NCI-H1417 treated with DMSO at 0.1 percent for 48 hours (cell line): ENCODE data around the gene CEP68.
"Not testable (repeated sequence)": the region's sequence is repeated elsewhere in the genome, so short reads cannot be mapped to it uniquely, and the experiment has no call there.

ENCODE experiments used
- DNase-seq: peaks from one replicate; lab custom pipeline; 2025; lab: John Stamatoyannopoulos, UW

CEP68 gene

DNA sequence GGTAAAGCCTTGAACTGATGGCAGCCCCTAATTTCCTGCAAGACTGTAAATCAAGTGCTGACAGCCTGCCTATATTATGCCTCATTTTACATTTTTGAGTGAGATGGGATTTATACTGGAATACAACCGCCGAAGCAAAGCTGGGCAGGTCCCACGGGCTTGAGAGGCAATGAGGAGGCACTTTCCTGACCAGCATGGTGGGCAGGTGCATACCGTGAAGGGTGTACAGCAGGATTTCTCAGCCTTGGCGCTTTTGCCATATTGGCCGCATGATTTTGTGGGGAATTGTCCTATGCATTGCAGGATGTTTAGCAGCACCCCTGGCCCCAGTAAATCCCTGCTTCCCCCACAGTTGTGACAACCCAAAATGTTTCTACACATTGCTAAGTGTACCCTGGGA lies 22.8 kb downstream of the CEP68 start:
- DNase-seq = no peak

DNA sequence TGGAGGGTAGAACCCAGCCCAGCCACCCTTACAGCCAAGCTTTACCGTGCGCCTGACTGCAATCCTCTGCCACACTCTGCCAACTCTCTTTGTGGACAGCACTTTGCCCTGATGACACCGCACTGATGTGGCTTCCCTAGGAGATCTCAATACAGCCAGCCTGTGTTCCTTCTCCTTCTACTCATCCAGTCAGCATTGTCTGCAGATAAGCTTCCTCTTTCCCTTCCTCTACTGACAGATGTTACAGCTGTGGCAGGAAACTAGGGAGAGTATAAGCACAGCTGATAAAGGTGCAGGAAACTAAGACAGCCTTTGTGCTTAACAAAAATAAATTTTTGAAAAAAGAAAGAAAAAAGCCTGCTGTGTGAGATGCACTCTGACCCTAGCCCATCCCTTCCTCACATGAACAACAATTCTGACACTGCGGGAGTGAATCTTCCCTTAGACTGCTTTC lies 25.0 kb downstream of the CEP68 start:
- no peak for DNase-seq

DNA sequence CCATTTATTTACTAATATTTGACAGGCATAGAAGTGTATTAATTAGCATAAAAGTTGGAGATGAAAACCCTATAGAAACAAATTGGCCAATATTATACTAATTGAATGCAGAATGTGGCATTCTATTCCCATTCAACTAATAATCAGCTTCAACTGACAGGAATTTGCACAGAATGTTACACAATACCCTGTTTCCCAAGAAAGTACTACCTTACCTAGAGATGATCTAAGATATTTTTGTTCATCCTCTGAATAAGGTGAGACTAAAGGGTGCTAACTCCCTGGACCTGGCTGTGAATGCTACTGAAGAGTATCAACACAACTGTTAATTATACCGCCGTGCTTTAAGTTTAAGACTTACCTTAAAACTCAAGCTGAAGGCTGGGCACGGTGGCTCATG lies 28.9 kb downstream of the CEP68 start:
- DNase-seq = no peak

DNA sequence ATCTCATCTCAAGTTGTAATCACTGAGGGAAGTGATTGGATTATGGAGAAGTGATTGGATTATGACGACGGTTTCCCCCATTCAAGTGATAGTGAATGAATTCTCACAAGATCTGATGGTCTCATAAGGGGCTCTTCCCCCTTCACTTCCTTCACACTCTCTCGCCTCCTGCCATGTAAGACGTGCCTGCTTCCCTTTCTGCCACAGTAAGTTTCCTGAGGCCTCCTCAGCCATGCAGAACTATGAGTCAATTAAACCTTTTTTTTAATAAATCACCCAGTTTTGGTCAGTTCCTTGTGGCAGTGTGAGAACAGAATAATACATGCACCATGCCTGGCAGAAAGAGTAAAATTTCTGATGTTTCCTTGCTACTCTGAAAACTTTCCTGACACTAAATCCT lies 36.6 kb downstream of the CEP68 start:
- DNase-seq = no peak

DNA sequence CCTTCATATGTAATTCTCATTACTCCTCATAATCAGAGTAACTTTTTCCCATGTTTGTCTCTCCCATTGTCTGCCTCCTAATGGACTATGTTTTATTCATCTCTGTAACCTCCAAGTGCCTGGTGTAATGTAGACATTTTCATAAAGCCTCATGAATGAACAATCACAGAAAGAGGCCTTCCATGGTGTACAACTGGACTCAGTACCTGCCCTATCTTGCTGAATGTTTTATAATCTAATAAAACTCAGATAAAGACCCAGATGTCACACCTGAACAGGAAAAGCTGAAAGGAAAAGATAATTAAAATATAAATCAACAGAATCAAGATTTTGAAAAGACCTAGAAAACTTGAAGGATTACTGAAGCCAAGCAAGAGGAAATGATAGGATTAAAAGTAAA lies 37.0 kb downstream of the CEP68 start:
- no peak for DNase-seq

DNA sequence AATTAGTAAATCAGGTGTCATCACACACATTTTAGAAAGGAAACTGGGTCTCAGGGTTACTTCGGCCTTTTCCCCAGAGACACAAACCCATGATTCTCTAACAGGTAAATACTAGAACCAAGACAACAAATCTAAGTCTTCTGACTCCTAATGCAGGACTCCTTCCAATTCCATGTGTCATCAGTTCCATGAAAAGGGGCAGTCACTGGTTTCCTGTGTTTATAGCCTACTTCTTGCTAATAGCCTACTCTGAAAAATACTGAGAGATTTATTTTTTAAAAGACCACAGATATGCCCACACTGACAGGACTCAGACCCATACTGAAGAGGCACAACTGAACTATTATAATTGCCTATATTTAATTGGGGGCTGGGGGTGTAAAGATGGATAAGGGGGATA lies 40.7 kb downstream of the CEP68 start:
- DNase-seq = no peak

DNA sequence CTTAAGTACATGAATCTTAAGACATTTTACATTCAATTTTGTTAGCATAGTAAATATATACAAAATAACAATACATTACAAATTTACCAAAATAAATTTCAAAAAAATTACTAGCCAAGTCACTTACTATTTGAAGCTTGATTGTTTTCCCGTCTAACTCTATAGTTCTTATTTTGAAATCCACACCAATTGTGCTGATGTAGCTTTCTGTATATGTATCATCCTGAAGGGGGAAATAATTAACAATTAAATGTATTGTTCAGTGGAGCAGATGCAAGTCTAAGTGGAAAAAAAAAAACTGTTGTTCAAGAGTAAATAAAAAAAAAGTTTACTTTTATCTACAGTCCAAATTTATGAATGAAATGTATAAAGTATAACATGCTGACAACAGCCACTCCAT lies 41.6 kb downstream of the CEP68 start:
- DNase-seq = no peak

DNA sequence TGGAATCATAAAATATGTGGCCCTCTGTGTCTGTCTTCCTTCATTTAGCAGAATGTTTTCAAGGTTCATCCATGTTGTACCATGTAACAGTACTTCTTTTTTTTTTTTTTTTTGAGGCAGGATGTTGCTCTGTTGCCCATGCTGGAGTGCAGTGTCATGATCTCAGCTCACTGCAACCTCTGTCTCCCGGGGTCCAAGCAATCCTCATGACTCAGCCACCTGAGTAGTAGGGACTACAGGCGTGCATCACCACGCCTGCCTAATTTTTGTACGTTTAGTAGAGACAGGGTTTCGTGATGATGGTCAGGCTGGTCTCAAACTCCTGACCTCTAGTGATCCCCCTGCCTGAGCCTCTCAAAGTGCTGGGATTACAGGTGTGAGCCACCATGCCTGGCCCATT lies 42.5 kb downstream of the CEP68 start:
- no peak for DNase-seq

DNA sequence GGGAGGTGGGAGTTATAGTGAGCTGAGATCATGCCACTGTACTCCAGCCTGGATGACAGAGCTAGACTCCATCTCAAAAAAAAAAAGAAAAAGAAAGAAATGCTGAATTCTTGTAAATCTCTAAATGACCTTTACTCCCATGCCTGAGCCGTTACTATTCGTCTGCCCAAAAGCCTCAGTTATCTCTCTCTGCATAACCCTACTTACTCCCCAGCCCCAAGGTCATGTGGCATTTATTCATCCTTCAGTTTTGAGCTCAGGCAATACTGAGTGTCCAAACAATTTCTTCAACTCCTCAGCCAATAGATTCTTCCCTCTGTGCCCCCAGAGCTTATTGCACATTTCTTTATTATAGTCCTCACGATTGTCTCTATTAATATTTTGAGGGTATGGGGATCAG lies 44.9 kb downstream of the CEP68 start:
- DNase-seq = no peak

DNA sequence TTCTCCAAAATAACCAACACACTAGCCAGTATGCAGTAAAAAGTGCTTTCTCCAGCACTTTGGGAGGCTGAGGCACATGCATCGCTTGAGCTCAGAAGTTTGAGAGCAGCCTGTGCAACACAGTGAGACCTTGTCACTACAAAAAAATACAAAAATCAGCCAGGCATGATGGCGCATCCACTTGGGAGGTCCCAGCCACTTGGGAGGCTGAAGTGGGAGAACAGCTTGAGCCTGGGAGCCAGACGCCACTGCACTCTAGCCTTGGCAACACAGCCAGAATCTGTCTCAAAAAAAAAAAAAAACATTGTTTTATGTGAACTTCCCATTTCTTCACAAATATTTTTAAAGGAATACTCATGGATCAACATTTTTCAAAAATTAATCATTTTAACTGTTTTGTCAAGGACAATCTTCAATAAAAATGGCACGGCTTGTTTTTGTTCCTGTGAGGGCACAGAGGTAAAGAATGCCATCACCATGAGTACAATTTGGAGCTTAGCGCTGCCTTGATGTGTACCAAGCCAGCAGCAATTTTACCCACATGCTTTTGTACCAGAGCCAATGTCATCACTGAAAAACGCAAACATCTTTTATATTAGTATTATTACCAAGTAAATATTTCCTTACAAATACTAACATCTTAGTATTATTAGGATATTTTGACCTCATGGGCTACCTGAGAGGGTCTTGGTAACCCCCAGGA lies 46.9 kb downstream of the CEP68 start:
- DNase-seq = no peak

DNA sequence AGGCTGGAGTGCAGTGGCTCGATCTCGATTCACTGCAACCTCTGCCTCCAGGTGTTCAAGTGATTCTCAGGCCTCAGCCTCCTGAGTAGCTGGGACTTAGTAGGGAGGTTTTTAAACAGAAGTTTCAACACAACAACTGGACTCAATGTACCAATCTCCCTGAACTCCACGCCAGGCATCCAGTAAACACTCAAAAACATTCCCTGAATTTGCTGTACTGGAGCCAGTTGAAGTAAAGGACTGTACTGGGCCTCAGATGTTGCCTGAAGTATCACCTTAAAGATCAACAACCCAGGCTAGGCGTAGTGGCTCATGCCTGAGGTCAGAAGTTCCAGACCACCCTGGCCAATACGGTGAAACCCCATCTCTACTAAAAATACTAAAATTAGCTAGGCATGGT lies 51.3 kb downstream of the CEP68 start:
- DNase-seq = no peak

DNA sequence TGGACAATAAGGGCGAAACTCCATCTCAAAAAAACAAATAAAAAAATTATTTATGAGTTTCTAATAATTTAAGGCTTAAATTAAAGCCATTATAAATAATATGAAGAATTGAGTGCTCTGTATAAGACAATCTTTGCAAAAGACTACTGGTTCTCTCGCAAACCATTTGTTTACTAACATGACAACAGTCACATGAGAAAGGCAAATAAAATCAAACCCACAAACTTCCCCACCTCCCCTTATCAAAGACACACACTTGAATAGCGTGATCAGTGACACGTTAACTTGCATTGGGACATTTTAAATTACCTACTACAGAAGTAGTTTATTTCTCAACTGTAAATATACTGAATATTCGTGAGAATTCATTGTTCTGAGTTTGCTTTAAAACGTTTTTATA lies 52.6 kb downstream of the CEP68 start:
- no peak for DNase-seq

DNA sequence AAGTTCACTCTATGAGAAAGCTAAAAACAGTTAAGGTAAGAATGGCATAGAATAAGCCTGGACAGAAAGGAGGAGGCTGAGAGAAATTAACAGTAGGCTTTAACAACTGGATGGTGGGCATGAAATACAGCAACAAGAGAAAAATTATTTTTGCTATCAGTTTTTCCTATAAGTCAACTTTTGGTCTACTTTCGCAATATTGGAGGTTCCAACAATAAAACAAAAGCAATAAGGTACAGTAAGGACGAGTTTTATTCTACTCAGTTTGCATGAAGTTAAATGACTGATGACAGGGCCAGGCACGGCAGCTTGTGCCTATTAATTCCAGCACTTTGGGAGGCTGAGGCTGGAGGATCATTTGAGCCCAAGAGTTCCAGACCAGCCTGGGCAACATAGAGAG lies 56.4 kb downstream of the CEP68 start:
- DNase-seq = no peak

DNA sequence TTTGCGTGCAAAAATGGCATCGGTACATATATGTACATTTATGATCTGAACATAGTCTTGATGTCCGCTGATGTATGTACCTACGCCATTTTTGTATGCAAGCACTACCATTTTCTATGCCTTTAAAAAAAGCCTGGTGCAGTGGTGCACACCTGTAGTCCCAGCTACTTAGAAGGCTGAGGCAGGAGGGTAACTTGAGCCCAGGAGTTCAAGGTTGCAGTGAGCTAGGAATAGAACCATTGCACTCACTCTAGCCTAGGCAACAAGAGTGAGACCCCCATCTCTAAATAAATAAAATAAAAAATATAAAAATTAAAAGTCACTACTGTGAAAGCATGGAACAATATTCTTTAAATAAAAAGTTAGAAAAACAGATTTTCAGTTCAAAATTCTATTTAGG lies 57.0 kb downstream of the CEP68 start:
- DNase-seq = no peak

DNA sequence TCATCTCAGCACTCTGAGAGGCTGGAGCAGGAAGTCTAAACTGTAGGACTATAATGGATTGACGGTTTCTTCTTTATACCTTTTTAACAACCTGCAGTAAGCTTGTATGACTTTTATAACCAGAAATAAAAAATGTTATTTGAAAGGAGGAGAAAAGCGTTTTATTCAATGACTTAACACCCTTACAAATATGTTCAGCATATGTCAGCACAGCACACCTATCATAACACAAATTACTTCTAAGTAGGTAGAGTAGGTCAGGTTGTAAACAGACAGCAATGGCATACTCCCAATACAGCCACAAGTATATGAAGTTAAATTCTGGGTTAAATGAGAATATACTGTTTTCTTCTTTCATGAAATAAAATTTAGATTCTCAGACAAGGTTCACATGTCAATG lies 57.6 kb downstream of the CEP68 start:
- DNase-seq = no peak

DNA sequence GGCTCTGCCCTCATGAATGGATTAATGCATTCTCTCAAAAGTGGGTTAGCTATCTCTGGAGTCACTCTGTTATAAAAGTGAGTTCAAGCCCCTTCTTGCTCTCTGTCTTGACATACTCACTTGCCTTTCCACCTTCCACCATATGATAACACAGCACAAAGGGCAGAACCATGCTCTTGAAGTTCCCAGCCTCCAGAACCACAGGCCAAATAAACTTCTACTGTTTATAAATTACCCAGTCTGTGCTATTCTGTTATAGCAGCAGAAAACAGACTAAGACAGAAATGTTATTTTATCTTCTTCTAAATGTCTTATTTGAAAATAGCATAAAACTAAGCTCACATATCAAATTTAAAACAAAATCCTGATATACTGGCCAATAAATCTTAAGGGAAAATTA lies 58.7 kb downstream of the CEP68 start:
- DNase-seq = no peak

DNA sequence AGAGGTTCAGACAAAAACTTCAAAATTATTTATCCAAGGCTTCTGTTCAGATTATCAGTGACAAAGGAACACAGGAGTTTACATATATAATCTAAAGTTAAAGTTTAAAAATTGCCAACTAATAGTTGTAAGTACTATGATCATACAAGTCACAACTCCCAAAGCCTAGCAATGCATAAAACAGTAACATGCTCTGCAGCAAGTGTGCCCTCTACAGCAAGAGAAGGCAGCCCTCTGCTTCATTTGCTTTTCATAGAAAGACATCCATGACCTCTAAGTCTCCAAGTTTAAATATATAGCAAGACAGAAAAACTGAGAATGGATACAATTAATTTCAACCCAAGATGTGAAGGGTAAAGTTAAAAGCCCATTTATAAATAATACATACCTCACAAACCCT lies 60.4 kb downstream of the CEP68 start:
- DNase-seq = no peak

DNA sequence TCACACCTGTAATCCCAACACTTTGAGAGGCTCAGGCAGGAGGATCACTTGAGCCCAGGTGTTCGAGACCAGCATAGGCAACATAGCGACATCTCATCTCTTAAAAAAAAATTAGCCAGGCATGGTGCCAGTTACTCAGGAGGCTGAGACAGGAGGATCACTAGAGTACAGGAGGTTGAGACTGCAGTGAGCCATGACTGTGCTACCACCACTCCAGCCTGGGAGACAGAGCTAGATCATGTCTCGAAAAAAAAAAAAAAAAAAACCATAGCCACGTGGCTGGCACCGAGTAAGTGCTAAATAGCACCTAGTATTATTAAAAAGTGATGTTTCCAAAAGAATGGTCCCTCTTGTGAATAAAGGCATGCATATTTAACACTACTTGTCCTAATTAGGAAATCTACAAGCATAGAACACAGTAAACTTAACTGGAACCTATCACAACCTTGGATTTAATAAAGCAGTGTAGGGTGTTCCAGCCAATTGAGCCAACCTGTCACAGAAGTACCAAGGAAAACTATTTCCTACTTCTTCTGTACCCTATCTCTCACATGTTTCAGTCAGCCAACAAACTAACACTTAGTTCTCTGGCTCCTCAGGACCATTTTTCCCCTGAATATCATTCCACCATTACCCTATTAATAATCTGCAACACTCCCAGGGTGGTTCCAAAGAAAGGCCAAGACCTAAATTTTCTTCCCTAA lies 64.9 kb downstream of the CEP68 start:
- DNase-seq = no peak

DNA sequence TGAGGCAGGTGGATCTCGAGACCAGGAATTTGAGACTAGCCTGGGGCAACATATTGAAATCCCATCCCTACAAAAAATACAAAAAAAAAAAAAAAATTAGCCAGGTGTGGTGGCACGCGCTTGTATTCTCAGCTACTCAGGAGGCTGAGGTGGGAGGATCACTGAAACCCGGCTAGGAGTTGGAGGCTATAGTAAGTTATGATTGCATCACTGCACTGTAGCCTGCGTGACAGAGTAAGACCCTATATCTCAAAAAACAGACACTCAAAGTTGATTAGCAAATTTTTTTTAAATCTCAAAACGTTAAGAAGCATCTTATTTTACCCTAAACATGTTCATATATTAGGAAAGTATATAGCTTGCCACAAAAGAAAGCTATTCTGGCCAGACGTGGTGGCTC lies 66.1 kb downstream of the CEP68 start:
- no peak for DNase-seq

DNA sequence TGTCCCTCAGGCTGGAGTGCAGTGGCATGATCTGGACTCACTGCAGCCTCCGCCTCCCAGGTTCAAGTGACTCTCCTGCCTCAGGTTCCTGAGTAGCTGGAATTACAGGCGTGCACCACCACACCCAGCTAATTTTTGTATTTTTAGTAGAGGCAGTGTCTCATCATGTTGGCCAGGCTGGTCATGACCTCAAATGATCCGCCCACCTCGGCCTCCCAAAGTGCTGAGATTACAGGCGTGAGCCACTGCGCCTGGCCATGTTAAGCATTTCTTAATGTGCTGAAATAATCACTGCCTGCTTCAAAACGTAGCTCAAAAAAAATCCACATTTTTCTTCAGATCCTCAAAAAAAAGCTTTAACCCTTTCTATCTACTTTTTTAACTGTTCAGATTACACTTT lies 69.2 kb downstream of the CEP68 start:
- DNase-seq = not testable (repeated sequence)

DNA sequence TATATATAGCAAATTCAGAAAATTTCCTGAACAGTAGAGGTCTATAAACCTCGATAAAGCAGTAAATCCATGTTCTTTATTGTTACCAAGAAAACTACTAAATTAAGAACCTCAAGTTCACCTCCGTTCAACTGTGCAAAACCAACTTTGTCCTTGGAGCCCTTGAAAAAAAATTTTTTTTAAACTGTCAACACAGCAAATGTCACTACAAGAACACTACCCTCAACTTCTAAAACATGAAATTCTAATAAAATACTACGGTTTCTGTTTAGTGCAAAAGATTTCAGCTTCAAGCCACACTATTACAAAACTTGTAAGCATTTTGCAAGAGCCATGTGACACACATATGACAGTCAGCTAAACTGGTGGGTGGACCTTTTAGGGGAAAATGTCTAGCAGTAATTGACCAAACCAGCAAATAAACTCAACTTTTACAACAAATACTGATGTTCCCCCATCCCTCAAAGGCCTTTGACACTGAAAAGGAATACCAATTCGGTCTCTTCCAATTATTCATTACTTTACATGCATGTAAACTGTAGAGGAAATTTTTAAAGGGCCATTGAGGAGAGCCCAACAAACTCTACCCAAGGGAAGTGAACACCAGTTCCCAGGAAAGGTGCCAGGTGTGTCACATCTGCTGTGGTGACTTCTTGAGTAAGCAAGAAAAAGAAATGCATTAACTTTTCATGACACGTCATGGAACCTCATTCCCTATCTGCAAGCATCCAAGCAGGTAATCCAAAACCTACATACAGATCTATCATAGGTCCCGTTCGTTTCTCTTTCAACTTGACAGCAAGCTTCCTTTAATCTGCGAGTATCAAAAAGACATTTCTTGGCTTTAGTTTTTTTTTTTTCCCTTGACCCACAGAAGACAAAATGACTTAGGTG lies 72.3 kb downstream of the CEP68 start:
- DNase-seq = no peak

DNA sequence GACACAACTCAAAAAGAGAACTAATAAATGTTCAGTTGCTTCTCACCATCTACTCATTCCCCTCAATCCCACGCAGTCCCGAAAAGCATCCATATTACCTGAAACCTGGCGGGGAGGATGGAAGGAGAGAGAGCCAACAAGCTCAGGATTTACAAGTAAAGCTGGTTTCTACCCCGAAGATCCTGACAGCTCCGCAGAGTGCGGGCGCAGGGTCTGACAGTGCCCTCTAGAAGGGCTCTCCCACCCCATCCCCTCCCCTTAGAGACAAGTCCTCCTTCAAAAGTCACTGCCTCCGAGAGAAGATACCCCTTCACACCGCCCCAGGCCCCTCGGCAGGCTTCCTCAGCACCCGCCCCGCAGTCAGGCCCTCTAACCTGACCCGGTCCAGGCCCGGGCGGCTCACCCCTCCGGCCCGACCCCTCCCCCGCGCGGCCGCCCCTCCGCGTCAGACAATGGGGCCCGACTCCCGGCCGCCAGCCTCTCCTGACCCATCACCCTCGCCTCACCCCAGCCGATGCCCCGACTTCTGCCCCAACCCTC lies 73.1 kb downstream of the CEP68 start:
- no peak for DNase-seq
